Neural progenitor cell (in vitro differentiated cells): ENCODE data around the gene RAB27A.

Source experiments
- EZH2 ChIP-seq: fragments of 200-600 bp; sonication (generic); IDR thresholded peaks from 2 replicates; pipeline ENCODE4 v1.6.1; 2017; ENCODE audit warnings: antibody characterized with exemption, mild to moderate bottlenecking, moderate library complexity
- TF ChIP-seq, protein P1 (sequence below): fragments of 200-600 bp; sonication (generic); IDR thresholded peaks from 2 replicates; pipeline ENCODE4 v1.5.1; 2017; ENCODE audit warnings: antibody characterized with exemption, mild to moderate bottlenecking

DNA sequence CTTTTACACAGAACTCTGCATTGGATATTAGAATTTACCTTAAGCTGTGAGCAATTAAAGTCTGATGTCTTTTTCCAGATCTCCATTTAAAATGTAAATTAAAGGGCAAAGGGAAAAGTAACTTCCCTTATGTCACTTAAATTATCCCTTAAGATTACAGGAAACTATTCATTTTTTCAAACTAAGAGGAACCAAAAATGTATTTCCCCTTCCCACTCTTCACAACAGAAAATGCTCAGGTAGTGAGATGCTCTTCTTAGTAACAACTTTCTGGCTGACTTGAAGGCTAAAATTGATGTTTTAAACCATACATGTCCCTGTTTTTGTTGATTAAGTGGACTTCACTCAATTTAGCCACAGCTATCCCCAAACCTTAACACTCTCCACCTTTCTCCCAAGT is 110.5 kb downstream of the RAB27A start:
- TF ChIP-seq, protein P1, sequence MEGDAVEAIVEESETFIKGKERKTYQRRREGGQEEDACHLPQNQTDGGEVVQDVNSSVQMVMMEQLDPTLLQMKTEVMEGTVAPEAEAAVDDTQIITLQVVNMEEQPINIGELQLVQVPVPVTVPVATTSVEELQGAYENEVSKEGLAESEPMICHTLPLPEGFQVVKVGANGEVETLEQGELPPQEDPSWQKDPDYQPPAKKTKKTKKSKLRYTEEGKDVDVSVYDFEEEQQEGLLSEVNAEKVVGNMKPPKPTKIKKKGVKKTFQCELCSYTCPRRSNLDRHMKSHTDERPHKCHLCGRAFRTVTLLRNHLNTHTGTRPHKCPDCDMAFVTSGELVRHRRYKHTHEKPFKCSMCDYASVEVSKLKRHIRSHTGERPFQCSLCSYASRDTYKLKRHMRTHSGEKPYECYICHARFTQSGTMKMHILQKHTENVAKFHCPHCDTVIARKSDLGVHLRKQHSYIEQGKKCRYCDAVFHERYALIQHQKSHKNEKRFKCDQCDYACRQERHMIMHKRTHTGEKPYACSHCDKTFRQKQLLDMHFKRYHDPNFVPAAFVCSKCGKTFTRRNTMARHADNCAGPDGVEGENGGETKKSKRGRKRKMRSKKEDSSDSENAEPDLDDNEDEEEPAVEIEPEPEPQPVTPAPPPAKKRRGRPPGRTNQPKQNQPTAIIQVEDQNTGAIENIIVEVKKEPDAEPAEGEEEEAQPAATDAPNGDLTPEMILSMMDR: no peak
- no peak for TF ChIP-seq EZH2
